ENCODE data around the gene SEC11C. TPM values are rescaled to one million over a fixed set of nuclear protein-coding genes. Genes with fewer than 3 reads are reported as not detected.

SEC11C gene
- 16.5 and 36.3 TPM in 2 replicates for total RNA-seq

GRCh38 chr18:59139615-59140301, at the start of gene SEC11C:
TSS of gene SEC11C (plus strand) at chr18:59139884. CDS start at chr18:59139949, 65 bp downstream.

Other genes with a start within 250 kb of the SEC11C start
- not detected in 2 replicates for gene GRP, start 80.3 kb downstream of the SEC11C start, total RNA-seq
- not detected in 2 replicates for gene RAX, start 133.6 kb downstream of the SEC11C start, total RNA-seq
- not detected in 2 replicates for gene CPLX4, start 178.8 kb downstream of the SEC11C start, total RNA-seq
- 203 and 213 TPM in 2 replicates for gene LMAN1, start 219.4 kb downstream of the SEC11C start, total RNA-seq